CD4-positive, alpha-beta T cell treated with Interleukin-10 for 1 hour (primary cell): Measurements from ENCODE around the gene KRT25.
"Not testable (repeated sequence)": the region's sequence is repeated elsewhere in the genome, so short reads cannot be mapped to it uniquely, and the experiment has no call there.

ENCODE experiments used
- DNase-seq: peaks from one replicate; pipeline ENCODE4 v3.0.0-alpha.2; 2020

The KRT25 gene

DNA sequence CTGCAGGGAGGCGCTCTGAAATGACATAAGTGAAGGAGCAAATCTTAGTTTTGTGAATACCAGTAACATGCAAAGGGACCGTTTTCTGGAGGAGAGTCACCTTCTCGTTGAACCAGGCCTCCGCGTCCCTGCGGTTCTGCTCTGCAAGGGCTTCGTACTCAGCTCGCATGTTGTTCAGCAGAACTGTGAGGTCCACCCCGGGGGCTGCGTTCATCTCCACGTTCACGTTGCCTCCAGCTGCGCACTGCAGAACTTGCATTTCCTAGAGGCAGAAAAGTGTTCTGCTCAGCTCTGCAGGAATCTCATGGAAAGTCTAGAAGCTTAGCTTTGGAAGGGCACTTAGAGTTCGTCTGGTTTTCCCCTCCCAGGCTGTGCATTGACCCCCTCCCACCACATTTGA is 4.1 kb downstream of the KRT25 start:
- DNase-seq = no peak

GRCh38 chr17:40750391-40750790 is 4.7 kb downstream of the KRT25 start:
- no peak for DNase-seq

- DNase-seq = not testable (repeated sequence)
Observed at GRCh38 chr17:40748666-40749065, 6.5 kb downstream of the KRT25 start.

DNA sequence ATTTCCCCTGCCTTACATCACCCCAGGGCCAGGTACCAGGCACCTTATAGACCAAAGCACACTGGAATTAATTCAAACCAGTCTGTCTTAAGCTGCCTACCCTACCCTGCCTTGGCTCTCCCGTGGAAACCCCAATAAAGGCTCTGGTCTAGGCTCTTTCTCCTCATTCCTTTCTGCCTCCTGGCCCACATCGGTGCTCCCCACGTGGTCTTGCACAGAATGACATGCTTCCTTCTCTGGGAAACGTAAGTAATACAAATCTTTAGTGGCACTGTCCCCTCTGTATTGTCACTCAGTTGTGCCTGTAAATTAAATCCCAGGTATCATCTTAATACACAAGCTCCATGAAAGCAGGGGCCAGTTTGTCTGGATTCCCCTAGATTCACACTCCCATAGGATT is 16.6 kb downstream of the KRT25 start:
- no peak for DNase-seq

DNA sequence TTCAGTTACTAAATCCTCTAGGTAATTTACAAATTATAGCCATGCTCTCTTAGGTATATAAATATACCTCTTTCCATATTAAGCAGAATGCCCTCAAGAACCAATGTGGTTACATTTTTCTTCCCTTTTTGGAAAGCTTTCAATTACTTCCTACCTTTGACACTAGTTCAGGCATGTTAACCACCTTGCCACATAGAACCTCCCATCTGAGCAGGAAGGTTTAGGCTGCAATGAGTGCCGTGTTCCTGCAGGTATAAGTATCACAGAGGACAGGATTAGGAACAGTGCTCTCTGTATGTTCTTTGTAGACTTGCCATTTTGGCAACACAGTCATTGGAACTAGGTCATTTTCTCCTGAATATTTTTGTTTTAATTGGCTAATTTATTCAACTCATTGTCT is 20.1 kb downstream of the KRT25 start:
- DNase-seq = no peak

- no peak for DNase-seq
Observed at GRCh38 chr17:40734018-40734417, 21.1 kb downstream of the KRT25 start.

- no peak for DNase-seq
Observed at GRCh38 chr17:40730970-40731369, 24.2 kb downstream of the KRT25 start.

DNA sequence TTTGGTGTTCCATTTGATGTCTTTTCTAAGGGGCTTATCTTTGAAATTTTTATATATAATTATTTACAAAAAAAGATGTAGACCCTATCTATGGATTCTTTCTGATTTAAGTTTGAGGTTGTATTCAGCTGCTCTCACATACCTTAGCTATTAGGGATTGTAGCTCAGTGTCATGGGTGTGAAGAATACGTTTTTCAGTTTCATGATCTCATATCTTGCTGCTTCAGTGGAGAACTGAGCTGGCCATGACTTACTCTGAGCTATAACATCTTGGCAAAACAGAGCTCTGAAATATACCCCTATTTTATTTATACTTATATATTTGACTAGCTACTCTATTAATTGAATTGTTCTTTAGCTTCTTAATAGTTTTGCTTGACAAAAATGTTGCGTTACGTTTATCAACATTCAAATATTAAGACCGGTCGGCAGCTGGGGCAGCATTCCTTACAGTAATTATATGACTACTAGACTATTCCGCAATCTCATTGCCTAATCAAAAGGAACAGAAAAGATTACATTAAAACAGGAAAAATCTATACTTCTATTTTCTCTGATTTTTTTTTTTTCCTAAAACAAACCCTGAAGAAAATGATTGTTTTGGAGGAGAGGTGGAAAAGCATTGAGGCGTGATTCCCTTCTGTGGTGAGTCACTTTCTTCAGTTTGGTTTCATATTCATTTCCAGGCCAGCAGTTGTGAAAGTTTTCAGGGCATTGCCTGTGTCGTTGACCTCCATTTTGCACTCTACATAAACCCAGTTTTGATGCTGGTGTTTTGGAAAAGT is 27.5 kb downstream of the KRT25 start:
- DNase-seq = no peak

DNA sequence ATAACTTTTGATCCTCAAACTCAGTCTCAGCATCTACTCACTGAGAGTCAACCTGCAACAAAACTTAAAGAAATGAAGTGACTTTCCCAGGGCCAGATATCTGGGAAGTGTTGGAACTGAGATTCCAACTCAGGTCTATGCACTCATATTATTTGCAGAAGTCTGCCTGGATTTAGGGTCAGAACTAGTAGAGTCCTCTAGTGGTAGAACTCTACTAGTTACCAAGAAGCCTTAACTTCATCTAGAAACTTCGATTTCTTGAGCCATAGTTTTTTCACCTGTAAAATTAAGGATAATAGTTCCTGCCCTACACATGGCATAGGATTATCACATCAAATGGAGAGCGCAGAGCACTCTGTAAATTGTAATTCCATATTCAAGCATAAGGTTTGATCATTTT is 28.2 kb downstream of the KRT25 start:
- DNase-seq = peak; percentile 9

- DNase-seq = no peak
Observed at GRCh38 chr17:40724656-40725055, 30.5 kb downstream of the KRT25 start.

DNA sequence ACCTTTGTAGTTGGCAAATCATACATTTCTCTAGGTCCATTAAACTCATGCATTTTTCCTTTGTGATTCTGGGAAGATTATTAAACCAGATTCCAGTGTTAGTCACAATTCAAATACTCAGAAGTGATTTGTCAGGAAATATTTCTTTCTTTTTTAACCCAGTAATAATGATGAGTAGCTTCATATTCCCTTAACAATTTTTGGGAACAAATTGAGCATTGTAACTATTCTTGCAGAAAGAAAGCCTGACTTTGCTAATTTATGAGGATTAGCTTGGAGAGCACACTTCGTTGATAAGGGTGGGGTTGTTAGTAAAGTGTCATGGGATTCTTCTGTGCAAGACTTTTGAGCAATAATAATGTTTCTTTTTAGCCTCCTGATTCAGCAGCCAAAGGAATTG is 32.9 kb downstream of the KRT25 start:
- no peak for DNase-seq

GRCh38 chr17:40720899-40721298 is 34.2 kb downstream of the KRT25 start:
- DNase-seq = no peak

GRCh38 chr17:40718930-40719329 is 36.2 kb downstream of the KRT25 start:
- DNase-seq = no peak

DNA sequence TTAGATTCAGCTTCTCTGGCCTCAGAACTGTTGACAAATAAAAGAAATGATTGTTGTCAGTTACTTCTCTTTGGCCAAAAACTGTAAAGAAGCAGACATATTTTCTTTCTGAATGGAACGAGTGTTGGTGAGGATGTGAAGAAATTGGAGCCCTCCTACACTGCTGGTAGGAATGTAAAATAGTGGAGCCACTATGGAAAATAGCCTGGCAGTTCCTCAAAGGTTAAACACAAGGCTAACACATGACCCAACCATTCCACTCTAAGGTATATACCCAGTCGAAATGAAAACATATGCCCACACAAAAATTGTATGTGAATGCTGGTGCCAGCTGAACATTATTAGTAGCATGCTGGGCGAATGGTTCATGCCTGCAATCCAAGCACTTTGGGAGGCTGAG is 37.4 kb downstream of the KRT25 start:
- no peak for DNase-seq

- no peak for DNase-seq
Observed at GRCh38 chr17:40714473-40714872, 40.7 kb downstream of the KRT25 start.

GRCh38 chr17:40707745-40708144 is 47.4 kb downstream of the KRT25 start:
- DNase-seq = no peak

DNA sequence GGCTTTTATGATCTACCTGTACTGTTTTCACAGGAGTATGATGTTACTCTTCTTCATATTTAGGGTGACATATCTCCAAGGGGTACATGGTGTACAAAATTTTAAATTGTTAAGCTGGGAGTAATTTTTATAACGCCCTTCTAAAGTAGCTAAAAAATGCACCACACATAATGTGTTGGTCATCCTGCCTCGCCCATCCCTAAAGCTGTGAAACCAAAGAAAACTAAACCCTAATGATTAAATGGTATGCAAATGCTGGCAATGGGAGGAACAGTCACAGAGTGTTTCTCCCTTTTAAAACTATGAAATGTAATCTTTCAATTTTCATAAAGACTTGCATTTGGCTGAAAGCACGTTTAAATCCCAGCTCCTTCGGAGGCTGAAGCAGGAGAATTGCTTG is 49.5 kb downstream of the KRT25 start:
- no peak for DNase-seq

- DNase-seq = no peak
Observed at GRCh38 chr17:40703652-40704051, 51.5 kb downstream of the KRT25 start, which contains the start of gene KRT24. TSS of gene KRT24 (minus strand) at chr17:40703752. CDS start at chr17:40703693, 59 bp downstream.

- no peak for DNase-seq
Observed at GRCh38 chr17:40702271-40702670, 52.9 kb downstream of the KRT25 start.

GRCh38 chr17:40699853-40700252 is 55.3 kb downstream of the KRT25 start:
- DNase-seq = no peak

GRCh38 chr17:40699371-40699770 is 55.8 kb downstream of the KRT25 start:
- no peak for DNase-seq
